ACHN (cell line): ENCODE data around the gene GPRC5B.

ENCODE experiments used
- DNase-seq: peaks from one replicate; pipeline ENCODE4 v3.0.0-alpha.2; 2015
- in situ Hi-C: cut with HindIII; loops from 2 replicates; pipeline ENCODE4 v1.10.0; 2017; ENCODE audit warnings: low sequenced_read_pairs, low pct_ligation_motif_present, low pct_unique_long_range_greater_than_20kb

The GPRC5B gene

DNA sequence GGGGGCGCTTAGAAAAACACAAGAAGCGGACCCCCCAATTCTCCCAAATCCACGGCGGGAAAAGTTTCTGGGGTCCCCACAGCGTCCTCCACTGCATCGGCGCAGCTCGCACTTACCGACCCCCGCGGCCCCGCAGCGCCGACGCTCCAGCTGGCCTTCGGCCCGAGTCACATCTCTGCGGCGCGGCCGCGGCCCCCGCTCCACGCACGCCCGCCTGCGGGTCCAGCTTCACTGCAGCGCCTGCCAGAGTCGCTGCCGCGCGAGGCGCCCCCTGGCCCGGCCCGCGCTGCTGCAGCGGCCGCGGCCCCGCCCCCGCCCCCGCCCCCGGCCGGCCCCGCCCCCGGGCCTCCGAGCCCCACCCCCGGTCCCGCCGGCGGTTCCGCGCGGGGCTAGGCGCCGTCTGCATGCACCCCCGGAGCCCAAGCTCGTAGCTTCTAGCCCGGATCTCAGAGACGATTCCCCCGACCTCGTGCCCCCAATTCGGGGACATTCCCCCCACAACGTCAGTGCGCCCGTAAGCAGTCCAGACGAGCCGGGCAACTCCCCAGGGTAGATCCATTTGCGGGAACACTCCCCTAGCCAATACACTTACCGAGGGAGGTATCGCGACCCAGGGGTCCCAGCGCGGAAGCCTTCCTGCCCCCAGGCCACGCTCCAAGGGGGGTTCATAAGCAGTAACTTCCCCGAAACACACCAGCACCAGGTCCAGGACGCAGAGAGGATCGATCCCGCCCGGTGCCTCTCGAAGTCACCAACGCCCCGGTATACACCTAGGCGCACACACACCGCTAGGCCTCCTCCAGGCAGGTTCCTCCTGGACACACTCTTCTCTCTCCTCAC, at the start of gene GPRC5B:
Gene GPRC5B (minus strand): TSS at position 238 of the 840 bp plus-strand sequence. CDS start 12,003 bp downstream, outside the sequence.
- peak; percentile 67 for DNase-seq
- in situ Hi-C loops, result loop anchor here (25.0 kb wide), 1 partner anchor 273 kb away; no protein-coding TSS in a partner anchor

GRCh38 chr16:19933740-19934139, 49.1 kb upstream of the GPRC5B start:
- in situ Hi-C loops, result no loop called here
- no peak for DNase-seq

DNA sequence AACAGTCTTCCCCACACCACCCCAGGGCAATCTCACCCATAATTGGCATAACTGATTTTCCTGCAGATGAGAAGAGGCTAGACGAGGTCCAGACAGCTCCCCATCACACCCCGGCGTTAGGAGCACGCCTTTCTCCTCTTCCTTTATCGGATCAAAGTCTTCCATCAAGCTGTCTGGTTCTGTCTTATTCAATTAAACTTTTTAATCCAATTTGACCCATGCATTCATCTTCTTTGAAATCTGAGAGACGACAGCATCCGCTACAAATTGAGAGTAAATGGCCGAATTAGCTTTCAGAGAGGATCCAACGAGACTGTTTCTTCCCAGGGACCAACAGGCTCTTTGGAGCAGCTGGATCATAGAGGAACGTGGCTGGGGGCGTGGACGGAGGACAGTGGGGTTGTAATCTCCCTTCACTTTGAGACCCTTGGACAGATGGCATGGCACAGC, 44.4 kb upstream of the GPRC5B start:
- in situ Hi-C loops, result no loop called here
- DNase-seq, result no peak

DNA sequence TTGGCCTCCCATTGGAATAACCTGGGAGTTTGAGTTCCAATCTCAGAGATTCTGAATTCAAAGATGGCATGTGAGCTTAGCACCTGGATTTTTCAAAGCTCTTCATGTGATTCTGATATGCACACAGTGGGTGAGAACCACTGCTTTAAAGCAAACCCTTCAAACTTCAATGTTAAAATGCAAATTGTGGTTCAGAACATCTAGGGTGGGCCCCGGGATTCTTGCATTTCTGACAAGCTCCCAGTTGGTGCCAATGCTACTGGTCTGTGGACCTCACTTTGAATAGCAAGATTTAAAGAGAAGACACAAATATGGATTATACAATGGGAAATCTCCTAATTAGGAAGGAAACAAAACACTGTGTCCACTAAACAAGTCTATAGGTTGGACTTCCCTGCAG, 43.8 kb upstream of the GPRC5B start:
- no peak for DNase-seq
- in situ Hi-C loops, result no loop called here

DNA sequence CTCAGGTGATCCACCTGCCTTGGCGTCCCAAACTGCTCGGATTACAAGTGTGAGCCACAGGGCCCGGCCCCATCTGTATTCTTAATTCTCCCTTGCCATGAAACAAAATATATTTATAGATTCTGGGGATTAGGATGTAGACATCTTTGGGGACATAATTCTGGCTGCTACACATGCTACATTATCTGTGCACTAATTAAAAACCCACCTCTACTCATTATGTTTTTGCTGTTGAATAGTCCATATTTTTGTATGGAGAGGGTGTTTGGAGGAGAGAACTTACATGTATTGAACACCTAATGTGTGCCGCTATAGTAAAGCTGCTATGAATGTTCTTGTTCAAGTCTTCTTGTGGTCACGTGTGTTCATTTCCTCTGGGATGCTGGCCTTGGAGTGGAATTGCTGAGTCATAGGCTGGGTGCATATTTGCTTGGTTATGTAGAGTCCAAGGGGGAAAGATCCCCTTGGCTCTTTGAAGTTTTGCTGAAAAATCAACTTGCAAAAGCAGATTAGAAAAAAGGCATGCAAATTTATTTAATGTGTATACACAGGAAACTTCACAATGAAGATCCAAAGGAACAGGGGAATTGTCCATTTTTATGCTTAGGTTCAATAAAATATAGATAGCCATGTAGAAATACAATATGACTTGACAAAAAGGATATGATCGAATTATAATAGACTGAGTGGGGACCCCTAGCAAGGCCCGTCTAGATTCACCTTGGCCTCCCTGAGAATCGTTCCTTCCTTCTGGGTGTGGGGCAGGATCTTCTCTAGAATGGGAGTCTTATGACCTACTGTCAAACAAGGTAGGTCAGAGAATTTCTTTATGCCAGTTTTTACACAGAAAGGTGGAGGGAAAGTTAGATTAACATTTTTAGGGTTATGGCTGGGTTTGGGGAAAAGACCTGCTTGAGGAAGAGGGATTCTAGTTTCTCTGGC, 42.1 kb upstream of the GPRC5B start:
- peak; percentile 63 for DNase-seq
- in situ Hi-C loops, result no loop called here

DNA sequence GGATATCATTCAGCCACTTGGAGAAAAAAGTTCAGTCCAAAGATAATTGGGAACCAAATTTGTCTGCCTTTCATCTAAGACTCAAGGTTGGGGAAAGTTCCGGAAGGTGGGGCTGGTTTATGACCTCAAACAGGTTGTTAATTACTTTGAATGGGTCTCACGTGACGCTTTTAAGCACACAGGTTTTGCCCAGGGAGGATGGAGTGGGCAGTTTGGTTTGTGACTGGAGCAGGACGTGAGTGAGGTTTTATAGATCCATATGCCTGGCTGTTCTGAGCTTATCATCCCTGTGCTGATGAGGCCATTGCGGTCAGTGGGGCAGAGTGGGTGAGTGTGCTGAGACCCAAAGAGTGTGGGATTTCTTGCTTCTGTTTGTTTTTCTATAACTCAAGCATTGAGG, 38.7 kb upstream of the GPRC5B start:
- DNase-seq, result no peak
- in situ Hi-C loops, result no loop called here

GRCh38 chr16:19919142-19919541, 34.5 kb upstream of the GPRC5B start:
- in situ Hi-C loops, result no loop called here

DNA sequence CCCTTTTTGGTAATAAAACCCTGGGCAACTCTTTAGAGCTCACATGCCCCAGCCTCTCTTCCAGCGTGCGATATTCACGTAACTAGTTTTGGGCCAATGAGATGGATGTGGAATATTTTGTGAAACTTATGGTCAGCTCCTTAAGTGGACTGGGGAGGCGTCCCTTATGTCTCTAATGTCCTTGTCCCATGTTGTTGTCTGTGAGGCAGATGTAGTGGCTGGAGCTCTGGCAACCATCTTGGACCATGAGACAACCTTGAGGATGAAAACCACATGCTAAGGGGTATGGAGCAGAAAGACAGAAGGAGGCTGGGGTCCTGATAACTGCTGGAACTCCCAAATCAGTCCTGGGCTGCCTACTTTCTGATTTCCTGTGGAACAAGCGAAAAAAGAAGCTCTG, 31.4 kb upstream of the GPRC5B start:
- in situ Hi-C loops, result no loop called here
- no peak for DNase-seq

More at GRCh38 chr16:19919142-19919541, 34.5 kb upstream of the GPRC5B start:
- no peak for DNase-seq

DNA sequence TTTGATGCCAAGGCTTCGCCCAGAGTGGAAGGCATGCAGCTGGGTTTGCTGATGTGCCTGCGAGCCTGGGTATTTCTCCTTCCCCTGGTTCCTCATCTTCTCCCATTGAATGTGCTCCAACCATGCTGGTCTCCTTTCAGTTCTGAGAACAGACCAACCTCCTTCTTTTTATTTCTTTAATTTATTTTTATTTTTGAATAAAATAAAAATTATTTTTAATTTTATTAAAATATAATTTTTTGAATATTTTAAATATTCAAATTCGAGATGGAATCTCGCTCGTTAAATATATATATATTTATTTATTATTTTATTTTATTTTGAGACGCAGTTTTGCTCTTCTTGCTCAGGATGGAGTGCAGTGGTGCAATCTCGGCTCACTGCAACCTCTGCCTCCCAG, 30.2 kb upstream of the GPRC5B start:
- in situ Hi-C loops, result no loop called here
- DNase-seq, result no peak

DNA sequence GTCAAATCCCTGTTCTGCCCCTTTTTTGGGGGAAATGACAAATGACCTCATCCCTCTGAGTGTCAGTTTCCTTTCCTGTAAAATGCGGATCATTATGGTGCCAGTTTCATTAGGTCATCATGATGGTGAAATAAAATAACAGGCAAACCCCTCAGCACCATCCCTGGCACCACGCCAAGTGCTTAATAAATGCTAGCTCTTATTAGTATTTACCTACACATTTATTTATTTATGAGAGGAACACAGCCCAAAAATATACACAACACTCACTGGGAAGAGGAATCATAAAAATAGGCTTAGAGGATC, 28.6 kb upstream of the GPRC5B start:
- in situ Hi-C loops, result no loop called here
- DNase-seq, result no peak

DNA sequence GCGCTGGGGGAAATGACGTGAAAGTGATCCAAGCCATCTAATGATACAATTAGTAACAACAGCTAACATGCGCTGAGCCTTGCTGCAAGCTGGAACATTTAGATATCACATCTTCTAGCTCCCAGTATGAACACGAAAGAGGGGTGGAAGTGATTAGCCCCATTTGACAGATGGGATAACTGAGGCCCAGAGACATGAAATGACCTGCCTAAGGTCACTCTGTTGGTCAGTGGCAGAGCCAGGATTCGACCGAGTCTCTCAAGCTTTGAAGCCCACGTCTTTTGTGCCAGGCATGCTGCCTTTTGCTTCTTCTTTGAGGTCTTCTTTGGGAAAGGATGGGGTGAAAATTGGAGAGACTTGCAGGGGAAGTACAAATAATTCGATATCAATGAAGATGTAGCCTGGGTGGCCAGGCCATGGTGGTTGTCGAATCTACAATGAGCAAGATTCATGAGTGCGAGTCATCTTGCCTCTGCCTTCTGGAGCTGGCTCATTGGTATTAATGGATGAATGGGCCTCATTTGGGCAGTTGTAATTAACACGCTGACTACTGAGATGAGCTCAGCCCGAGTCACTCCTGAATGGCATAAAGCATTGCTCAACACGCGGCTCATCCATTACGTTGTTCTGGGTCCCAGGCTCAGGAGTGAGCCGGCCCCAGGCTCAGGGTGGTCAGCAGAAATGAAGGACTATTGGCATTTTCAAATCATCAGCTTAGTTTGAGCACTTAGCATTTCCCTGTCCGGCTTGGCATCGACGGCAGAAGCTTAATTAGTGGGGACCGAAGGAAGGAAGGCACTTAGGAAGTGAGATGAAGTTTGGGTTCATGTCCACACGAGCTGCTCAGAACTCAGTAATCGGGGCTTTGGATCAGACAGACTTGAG, 28.0 kb upstream of the GPRC5B start:
- in situ Hi-C loops, result no loop called here
- no peak for DNase-seq

DNA sequence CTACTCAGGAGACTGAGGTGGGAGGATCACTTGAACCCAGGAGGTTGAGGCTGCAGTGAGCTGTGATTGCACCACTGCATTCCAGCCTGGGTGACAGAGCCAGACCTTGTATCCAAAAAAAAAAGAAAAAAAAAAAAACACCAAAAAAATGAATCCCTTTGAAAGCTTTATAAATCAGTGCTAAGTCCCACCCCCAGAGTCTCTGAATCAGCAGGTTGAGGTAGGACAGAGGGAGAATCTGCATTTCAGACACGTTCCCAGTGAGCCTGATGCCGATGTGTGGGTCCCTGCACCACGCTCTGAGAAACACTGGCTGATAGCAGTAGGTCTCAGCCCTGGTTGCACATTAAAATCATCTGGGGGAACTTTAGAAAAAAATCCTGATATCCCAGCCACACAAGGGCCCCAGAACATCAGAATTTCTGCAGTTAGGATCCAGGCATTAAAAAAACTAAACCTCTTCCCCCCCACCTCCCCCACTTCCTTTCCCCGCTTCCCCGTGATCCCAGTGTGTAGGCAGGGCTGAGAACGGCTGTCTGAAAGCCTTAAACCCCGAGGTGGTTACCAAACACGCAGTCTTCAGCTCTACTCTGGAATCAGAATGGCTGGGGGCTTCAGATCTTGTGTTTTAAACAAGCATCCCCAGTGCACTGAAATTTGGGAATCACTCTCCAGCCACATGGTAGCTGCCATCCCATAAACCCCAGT, 27.3 kb upstream of the GPRC5B start:
- no peak for DNase-seq
- in situ Hi-C loops, result no loop called here

DNA sequence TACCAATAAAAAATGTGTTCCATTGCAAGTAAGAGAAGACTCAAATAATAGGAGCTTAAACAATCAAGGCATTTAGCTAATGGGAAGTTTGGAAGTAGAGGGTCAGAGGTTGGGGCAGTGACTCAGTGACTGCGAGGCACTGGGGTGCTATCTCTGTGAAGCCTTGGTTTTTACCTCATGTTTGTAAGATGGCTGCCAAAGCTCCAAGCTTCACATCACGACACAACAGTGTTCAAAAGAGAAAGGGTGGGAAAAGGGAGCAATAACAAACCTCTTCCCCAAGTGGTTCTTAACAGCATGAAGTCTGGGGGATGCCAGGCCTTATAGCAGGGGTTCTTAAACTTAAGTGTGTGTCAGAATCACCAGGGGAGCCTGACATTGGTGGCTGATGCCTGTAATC, 26.6 kb upstream of the GPRC5B start:
- no peak for DNase-seq
- in situ Hi-C loops, result no loop called here

DNA sequence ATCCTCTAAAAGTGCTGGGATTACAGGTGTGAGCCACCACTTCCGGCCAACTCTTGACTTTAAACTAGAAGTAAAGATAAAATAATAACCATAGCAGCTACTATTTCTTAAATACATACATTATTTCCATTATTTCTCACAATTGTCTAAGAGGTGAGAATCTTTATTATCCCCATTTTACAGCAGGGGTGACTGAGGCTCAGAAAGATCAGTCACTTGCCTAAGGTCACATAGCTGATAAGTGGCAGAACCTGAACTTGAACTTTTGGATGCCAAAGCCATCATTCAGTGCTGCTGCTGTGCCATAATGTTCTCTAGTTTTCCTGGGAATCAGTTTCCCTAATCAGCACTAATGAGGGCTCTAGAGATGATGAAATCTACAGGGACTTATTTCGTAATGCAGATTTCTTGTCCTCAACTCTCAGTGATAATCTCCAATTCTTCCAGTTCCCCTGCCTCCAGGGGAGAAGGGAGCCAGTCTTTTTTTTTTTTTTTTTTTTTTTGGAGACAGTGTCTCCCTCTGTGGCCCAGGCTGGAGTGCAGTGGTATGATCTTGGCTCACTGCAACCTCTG, 25.2 kb upstream of the GPRC5B start:
- no peak for DNase-seq
- in situ Hi-C loops, result no loop called here

GRCh38 chr16:19908921-19909320, 24.3 kb upstream of the GPRC5B start:
- no peak for DNase-seq
- in situ Hi-C loops, result no loop called here

DNA sequence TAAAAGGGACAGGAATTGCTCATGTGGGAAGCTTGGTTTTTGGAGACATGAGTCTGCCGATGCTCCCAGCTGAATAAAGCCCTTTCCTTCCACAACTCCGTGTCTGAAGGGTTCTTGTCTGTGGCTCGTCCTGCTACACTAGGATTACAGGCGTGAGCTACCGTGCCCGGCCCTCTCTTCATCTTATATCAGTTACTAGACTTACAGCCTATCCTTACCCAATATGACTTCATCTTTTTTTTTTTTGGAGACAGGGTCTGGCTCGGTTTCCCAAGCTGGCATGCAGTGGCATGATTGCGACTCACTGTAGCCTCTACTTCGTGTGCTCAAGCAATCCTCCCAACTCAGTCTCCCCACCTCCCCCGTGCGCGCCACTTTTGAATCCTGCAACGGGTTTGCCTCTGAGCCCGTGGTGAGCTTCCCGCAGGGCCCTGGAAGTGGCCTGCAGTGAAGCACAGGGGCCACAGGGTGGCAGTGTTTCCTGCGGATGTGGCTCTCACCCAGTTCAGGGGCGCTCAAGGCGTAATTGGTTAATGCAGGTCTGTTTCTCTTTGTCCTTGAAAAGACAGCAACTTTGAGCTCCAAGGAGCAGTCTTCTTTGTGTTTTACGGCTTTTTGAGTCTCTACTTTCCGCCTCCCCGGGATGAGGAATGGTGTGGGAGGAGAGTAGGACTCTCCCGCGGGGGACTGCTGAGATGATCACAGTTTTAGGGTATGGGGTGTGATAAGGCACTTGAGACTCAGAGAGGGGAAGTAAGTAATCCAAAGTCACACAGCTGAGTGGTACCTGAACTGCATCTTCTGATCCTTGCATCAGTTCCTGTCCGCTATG, 22.7 kb upstream of the GPRC5B start:
- in situ Hi-C loops, result no loop called here
- DNase-seq, result peak; percentile 74

GRCh38 chr16:19901164-19901563, 16.5 kb upstream of the GPRC5B start:
- no peak for DNase-seq
- in situ Hi-C loops, result no loop called here
